NCI-H446 treated with DMSO at 0.1 percent for 48 hours (cell line): ENCODE results near the gene PSPH.
A peak's percentile ranks its signal among the peaks of the same experiment; 100 is the strongest.

ENCODE experiments used
- DNase-seq: peaks from one replicate; lab custom pipeline; 2025; lab: John Stamatoyannopoulos, UW

Gene PSPH

GRCh38 chr7:55996856-55997500, 54.3 kb downstream of the PSPH start:
- no peak for DNase-seq

- DNase-seq: no peak
Observed at GRCh38 chr7:55992346-55992745, 58.9 kb downstream of the PSPH start.

GRCh38 chr7:55983537-55983936, 67.7 kb downstream of the PSPH start:
- no peak for DNase-seq

- no peak for DNase-seq
Observed at GRCh38 chr7:55980266-55980665, 71.0 kb downstream of the PSPH start.

- peak; percentile 72 for DNase-seq
Observed at GRCh38 chr7:55977831-55978230, 73.4 kb downstream of the PSPH start.

GRCh38 chr7:55975988-55976633, 75.1 kb downstream of the PSPH start:
- DNase-seq: no peak

GRCh38 chr7:55973747-55974250, 77.4 kb downstream of the PSPH start:
- no peak for DNase-seq

- DNase-seq: no peak
Observed at GRCh38 chr7:55970978-55971377, 80.3 kb downstream of the PSPH start.

GRCh38 chr7:55970561-55970960, 80.7 kb downstream of the PSPH start:
- no peak for DNase-seq

- no peak for DNase-seq
Observed at GRCh38 chr7:55969391-55969790, 81.9 kb downstream of the PSPH start.

- peak; percentile 30 for DNase-seq
Observed at GRCh38 chr7:55966851-55967250, 84.4 kb downstream of the PSPH start.

- DNase-seq: peak; percentile 13
Observed at GRCh38 chr7:55965805-55966421, 85.3 kb downstream of the PSPH start.

GRCh38 chr7:55965100-55965470, 86.2 kb downstream of the PSPH start:
- peak; percentile 1 for DNase-seq

GRCh38 chr7:55964261-55965099, 86.8 kb downstream of the PSPH start, which contains the start of gene NIPSNAP2:
NIPSNAP2 (plus strand) TSS chr7:55964585; CDS start chr7:55964610, 25 bp downstream.
- DNase-seq: peak; percentile 42

GRCh38 chr7:55963584-55964168, 87.6 kb downstream of the PSPH start:
- no peak for DNase-seq

- no peak for DNase-seq
Observed at GRCh38 chr7:55962014-55962413, 89.2 kb downstream of the PSPH start.
